Diencephalon (tissue), 1 donor: ENCODE data around the gene SASH3. TPM values are rescaled to one million over a fixed set of nuclear protein-coding genes. Genes with fewer than 3 reads are reported as not detected.

Source experiments
- small RNA-seq: library from RNA; depleted of rRNA; stranded (forward); fragments of <200 nt; gene quantifications from one replicate; pipeline ENCODE3, GENCODE V24; 2014
- total RNA-seq: library from RNA; depleted of rRNA; stranded (reverse); fragments of >200 nt; gene quantifications from one replicate; pipeline ENCODE4 v1.2.3, GENCODE V29; 2014

The SASH3 gene
- total RNA-seq = 3.2 TPM

DNA sequence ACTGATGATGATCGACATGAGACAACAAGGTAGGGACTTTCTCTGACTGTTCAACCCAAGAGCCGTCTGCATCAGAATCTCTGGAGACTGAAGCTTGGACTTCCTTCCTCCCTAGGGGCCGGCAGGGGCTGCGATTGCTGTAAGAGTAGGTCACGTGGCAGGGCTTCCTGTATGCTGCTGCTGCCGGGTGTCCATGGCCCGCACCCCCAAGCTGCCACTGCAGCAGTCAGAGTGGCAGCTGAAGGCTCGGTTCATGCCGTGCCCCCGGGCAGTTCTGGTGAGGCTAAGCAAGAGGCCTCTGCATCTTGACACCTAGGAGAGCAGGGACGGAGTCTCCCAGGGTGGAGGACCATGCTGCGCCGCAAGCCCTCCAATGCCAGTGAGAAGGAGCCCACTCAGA is at the start of gene SASH3:
Gene SASH3 (plus strand): TSS at position 203 of the 400 bp plus-strand sequence. CDS start 149 bp downstream, at position 352.

DNA sequence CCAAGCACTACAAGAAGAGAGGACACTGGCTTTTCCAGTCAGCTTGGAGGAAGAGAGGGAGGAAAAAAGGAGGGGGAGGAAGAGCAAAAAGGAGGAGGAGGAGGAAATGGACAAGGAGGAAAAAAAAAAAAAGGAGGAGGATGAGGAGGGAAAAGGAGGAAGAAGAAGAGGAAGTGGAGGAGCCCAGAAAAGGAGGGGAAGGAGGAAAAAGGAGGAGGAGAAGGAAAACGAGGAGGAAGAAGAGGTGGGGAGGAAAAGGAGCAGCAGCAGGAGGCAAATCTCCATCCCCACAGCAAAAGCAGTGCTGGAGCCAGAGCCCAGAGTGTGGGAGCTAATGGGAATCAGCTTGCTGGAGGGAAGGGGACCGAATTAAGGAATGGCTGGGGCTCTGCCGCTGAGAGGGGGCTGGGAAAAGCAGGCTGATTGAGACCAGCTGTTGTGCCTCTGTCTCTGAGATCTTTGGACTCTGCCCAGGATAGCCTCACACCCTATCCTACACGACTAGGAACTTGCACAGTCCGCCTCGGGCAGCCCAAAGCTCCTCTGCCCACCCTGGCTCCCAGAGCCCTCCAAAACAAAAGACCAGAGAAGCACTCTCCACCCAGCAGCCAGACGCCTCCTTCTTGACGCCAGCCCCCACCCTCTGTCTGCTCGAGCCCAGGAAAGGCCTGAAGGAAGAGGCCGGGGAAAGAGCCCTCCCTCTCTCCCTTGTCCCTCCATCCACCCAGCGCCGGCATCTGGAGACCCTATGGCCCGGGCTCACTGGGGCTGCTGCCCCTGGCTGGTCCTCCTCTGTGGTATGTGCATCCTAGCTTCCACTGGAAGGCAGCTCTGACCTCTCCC is 41.1 kb upstream of the SASH3 start, which contains the start of gene XPNPEP2:
Gene XPNPEP2 (plus strand): TSS at position 514 of the 843 bp plus-strand sequence. CDS start 235 bp downstream, at position 749.

DNA sequence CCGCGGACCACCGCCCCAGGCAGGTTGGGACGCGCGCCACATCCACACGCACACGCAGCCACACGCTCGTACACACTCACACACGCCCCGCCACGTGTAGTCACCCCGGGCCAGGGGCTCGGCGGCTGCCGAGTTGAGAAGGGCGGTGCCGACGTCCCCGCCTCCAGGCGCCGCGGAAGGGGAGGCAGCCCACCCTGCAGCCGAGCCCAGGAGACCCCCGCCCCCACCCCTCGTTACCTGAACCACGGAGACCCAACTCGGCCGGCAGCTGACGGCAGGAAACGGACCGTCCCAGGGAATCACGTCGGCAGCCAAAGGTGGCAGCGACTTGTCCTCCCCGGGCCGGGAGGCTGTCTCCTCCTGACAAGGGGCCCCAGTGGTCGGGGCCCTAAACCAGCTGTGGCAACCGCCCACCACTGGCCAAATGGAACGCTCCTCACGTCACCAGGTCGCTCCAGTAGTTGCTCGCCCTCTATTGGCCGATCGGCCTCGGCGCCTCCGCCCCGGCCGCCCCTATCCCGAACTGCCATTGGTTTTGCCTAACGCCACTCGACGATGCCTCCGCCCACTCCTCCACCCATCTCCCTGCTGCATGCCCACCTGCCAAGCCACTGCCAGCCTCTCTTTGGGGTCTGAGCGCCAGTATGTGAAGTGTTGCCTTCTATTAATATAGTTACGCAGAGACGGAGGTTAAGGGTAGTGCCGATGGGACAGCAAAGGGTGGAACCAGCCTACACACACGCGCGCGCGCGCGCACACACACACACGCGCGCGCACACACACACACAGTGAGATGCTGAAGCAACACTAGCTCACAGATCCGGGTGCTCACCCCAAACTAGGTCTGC is 63.9 kb downstream of the SASH3 start, which contains the start of gene ZDHHC9:
Gene ZDHHC9 (minus strand): TSS at position 428 of the 848 bp plus-strand sequence. CDS start 1,941 bp downstream, outside the sequence.

Small RNA genes within 50 kb of the gene (small RNA-seq; reads per million reads assigned to genes)
- gene RF00017 = not detected

Other genes starting within 250 kb of the SASH3 start
- 56.1 TPM for gene OCRL, start 239.7 kb upstream of the SASH3 start, total RNA-seq
- 4.4 TPM for gene APLN, start 125.0 kb upstream of the SASH3 start, total RNA-seq
- gene XPNPEP2, start 41.0 kb upstream of the SASH3 start, total RNA-seq = 0.23 TPM
- gene ZDHHC9, start 63.9 kb downstream of the SASH3 start, total RNA-seq = 31.6 TPM
- gene UTP14A, start 126.2 kb downstream of the SASH3 start, total RNA-seq = 9.7 TPM
- gene BCORL1, start 202.7 kb downstream of the SASH3 start, total RNA-seq = 2.8 TPM